NCI-H748 (cell line): ENCODE data around the gene THNSL1.

Experiments
- DNase-seq: peaks from one replicate; lab custom pipeline; 2025; ENCODE audit not compliant: unreplicated experiment; lab: John Stamatoyannopoulos, UW

THNSL1 gene

DNA sequence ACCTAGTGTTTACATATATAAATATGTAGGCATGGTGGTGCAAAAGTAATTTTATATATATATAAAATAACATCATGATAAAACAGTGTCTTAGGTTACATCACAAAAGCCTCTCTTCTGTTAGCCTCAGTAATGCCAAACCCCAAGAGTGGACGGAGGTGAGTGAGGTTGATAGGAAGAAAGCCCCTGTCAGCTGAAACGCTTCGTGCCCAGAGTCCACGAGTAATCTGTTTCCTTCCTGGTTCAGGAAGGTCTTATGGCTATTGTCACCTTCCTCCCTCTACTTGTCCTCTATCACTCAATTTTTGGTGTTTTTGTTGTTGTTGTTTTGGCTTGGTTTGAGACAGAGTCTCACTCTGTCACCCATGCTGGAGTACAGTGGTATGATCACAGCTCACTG, 41.5 kb downstream of the THNSL1 start:
- no peak for DNase-seq

DNA sequence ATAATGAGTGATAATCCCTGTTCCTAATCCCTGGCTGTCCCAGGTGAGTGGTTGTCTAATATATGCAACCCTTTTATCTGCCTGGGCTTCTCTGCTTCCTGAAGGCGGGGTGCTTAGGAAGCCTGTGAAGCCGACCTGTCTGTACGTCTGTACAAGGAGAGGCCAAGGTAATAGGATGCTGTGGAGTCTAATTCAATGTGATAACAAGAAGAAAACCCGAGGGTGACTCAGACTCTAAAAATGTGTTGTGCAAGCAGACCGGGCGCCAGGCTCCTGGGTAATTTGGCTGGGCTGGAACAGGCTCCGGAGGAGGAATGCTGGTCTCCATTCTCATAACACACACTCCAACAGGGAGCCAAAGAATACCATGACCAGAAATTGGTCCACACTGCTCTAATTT, 43.6 kb downstream of the THNSL1 start:
- no peak for DNase-seq

DNA sequence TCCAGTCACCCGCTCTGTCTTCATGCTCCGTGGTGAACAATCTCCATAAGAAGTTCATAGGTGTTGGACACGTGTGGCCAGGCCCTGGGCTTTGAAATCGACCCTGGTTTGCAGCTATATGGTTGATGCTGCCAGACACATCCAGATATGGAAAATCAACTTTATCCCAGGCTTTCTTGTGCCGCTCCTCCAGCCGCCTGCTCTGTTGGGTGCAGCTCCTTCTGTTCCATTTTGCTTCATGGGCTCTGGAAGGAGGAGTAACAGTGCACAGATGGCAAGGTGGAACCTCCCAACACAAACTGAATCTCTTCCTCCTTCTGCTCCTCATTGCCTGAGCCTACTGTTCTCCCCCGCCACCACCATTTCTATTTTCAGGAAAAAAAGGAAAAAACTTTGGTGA, 44.7 kb downstream of the THNSL1 start:
- DNase-seq = no peak

DNA sequence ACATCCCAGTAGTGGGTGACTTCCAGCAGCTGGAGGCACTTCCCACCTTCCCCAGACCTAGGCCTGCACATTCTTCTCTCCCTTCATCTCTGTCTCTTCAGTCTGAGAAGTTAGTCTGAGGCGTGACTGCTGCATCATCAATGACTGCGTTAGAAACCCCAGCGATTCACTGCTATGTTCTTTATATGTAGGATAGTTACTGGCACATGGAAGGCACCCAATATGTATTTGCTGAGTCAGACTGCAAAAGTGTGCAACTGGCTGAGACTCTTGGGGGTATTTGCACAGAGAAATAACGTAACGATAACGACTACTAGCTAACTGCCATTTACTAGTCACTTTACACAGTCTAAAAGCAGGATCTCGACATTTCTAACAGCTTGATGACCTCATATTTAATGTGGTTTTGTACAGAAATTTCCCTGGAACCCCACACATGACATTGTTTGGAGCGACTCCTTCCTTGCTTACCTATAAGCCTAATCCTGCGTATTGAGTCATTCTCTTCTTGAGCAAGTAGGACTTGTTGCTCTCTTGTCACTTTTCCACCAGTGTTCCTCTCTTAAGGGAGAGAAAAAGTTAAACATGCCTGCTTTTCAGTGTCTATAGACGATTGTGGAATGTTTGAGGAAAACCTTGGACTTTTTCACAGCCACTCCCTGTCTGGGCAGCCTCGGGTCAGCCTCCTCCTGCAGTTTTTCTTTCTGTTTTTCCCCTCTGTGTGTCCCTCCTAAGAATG, 45.5 kb downstream of the THNSL1 start:
- no peak for DNase-seq

DNA sequence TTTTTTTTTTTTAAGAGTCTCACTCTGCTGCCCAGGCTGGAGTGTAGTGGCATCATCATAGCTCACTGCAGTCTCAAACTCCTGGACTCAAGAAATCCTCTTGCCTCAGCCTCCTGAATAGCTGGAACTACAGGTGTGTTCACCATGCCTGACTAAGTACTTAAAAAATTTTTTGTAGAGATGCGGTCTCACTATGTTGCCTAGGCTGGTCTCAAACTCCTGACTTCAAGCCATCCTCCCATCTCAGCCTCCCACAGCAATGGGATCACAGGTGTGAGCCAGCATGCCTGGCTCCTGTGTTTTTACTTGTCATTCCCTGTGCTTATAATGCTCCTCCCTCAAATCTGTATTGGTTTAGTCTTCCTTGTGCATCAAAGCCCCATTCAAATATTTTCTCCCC, 46.7 kb downstream of the THNSL1 start:
- no peak for DNase-seq

DNA sequence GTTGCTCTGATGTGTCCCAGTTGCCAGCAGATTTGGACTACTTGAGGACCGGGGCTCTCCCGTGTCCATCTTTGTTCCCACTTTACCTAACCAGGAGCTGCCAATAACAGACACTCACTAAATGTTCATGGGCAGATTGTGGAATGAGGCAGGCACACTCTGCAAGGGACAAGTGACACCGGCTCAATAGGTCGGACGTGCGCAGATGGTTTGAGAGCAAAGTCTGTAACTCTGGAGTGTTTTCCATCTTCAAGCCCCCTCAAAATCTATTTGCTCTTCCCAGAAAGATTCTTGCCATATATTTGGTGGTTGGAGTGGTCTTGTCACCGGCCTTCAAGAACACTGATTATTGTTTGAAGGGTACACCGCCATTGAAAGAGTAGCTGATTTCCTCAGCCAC, 47.2 kb downstream of the THNSL1 start:
- DNase-seq = no peak

DNA sequence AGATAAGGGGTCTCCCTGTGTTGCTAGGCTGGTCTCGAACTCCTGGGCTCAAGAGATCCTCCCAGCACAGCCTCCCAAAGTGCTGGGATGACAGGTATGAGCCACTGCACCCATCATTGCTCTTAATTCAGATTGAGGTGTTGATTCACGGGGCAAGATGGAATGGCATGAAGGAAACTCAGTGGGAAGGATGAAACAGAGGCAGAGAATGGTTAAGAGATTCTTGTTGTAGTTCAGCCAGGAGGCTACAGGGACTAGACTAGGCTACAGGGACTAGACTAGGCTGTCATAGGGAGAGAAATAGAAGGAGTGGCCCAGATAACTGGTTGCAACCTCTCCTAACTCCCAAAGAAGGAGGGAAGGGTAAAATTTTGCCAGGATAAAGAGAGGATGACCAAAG, 48.0 kb downstream of the THNSL1 start:
- no peak for DNase-seq

DNA sequence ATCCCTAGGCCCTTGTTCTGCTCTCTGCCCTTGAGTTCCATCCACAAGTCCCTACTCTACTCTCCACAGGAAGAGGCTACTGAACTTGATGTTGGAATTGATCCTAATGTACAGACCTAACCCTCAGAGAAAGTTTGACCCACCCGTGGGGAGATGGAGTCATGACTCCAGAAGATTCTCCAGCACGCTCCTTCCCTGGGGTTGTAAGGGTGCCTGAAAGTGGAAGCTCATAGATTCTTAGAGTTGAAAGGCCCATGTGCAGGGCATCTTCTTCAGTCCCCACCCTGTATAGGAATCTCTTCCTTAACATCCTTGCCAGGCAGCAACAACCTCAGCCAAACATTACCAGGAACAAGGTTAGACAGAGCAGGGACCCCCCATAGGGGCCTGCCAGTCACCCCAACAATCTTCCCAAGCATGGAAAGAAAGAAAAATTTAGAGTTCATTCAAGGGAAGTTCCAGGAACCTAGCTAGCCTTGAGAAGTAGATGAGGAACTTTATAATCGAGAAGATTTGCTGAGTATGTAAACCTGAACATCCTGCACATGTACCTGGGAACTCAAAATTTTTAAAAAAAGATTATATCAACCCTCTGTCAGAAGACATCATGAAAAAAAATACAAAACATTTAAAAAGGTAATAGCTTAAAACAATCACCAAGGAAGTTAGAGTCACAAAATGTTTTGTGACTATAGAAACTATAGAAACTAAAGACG, 49.5 kb downstream of the THNSL1 start:
- DNase-seq = no peak

DNA sequence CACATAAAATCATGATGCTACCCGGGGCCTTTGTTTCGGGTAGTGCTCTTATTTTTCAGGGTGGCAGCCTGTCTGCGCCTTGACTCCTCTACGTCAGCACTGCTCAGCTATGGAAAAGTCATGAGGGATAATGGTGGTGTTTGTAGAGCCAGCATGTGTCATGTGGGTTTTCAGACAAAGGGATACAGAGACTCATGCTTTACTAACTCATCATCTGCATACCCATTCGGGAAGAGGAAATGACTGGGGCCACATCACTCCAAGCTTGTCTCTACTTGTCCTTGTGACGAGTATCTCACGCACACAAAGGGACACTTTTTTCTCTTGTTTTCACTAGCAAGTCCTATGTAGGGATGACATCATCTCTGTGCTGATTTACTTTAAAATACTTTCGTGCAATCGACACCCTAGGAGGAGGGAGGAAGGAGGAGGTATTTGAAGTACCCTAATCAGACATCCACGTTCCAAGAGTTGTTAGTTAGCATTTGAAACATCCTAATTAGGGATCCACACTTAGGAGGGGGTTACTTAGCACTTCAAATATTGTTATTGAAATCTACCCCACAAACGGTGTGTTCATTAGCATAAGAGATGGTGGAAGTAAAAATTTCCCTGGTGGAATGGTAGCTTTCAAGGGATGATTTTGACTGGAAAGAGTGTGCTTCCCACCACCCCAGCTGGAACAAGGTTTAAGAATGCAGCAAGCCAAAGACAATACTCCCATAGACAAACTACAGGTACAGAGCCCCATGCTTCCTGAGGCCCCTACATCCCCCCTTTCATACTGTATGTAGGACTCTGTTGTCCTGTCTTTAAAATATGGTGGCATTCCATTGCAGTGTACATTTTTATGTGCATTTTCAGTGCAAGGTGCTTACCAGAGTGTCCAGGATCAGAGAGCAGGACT, 52.0 kb downstream of the THNSL1 start:
- peak; percentile 25 for DNase-seq

DNA sequence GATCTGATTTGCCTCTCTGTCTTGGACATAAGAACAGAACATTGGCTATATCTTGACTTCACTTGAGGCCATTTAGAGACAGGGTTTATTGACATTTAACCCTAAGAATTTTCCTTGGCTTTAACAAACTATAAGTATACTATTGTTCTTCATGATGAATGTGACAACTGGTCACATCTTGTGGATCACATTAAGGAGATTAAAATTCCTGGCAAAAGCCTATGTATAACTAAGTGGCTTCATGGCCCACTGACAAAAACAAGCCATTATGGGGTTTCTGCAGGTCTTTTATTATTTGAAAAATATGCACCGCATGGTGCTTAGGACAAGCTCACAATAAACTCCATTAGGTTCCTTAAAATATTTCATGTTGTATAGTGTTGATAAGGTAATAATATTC, 54.8 kb downstream of the THNSL1 start:
- DNase-seq = no peak

DNA sequence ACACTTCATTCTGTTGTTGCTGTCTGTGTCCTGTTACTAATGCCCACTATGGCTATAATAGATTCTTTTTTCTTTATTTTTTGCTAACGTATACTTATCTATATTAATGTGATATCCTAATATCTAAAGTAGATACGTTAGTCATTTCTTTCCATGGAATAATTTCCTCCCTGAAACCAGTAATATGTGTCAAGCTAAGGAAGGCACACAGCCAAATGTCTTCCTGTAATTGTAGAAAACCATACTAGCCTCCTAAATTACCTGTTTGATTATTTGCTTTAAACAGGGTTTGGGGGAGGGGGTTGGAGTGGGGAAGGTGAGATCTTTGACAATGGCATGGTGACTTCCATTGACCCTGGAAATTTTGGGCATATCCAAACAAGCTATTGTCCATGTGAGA, 56.4 kb downstream of the THNSL1 start:
- peak; percentile 1 for DNase-seq

DNA sequence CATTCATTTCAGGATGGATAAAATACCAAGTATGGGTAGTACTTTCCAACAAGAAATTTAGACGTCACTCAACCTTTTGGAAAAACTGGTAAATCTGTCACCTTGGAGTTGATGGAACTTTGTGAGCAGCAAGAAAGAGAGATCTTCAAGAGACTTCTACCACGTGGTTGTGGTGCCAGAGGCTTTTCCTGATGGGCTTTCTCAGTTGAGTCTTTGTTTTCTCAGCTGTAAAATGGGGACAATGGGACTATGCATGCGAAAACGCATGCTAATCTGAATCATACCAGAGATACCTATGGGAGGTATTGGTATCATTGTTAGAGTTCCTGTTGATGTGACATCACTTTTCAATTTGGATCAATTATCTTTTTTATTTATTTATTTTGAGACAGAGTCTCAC, 59.4 kb downstream of the THNSL1 start:
- no peak for DNase-seq
